ENCODE measurements around the gene SH3BGRL3.

Gene SH3BGRL3

DNA sequence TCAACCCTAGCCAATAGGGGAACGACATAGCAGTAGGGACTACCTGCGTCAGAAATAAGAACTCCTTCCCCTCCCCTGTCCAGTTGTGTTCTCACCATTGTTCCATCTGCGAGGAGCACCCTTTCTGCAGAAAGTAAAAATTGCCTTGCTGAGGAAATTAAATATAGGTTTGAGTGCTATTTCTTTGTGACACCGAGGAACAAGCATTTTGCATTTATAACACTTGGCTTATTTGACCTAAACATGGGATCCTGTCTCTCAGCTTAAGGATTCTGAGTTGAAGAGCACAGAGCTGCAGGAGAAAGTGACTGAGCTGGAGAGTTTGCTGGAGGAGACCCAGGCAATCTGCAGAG lies 10.7 kb upstream of the SH3BGRL3 start:
- no peak for DNase-seq (ENCODE audit: low spot score)
- TF ChIP-seq, protein P1, sequence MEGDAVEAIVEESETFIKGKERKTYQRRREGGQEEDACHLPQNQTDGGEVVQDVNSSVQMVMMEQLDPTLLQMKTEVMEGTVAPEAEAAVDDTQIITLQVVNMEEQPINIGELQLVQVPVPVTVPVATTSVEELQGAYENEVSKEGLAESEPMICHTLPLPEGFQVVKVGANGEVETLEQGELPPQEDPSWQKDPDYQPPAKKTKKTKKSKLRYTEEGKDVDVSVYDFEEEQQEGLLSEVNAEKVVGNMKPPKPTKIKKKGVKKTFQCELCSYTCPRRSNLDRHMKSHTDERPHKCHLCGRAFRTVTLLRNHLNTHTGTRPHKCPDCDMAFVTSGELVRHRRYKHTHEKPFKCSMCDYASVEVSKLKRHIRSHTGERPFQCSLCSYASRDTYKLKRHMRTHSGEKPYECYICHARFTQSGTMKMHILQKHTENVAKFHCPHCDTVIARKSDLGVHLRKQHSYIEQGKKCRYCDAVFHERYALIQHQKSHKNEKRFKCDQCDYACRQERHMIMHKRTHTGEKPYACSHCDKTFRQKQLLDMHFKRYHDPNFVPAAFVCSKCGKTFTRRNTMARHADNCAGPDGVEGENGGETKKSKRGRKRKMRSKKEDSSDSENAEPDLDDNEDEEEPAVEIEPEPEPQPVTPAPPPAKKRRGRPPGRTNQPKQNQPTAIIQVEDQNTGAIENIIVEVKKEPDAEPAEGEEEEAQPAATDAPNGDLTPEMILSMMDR (IDR thresholded peaks at IDR 0.05; ENCODE audit: extremely low read depth, missing control alignments): no peak

DNA sequence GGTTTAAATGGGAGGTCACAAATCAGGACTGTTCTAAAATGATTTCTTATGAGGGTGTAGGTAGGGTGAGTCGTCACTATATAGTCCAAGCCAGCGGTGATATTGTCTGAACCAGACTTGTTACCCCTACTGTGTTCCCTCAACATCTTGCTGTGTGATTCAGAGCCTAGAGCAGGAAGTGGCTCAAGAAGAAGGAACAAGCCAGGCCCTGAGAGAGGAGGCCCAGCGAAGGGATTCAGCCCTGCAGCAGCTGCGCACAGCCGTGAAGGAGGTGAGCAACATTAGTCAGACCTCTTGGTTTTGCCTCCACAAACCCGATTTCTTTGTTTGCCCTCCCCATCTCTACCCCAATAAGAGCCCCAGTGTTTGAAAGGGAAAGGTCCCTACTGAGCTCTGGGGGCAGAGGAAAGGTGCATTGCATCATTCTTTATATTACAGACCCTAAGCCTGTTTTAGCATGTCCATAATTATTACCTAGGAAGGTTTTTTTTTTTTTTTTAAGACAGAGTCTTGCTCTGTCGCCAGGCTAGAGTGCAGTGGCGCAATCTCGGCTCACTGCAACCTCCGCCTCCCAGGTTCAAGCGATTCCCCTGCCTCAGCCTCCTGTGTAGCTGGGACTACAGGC lies 5.0 kb upstream of the SH3BGRL3 start:
- TF ChIP-seq, protein P1 (IDR thresholded peaks at IDR 0.05; ENCODE audit: extremely low read depth, missing control alignments): no peak
- no peak for DNase-seq (ENCODE audit: low spot score)

DNA sequence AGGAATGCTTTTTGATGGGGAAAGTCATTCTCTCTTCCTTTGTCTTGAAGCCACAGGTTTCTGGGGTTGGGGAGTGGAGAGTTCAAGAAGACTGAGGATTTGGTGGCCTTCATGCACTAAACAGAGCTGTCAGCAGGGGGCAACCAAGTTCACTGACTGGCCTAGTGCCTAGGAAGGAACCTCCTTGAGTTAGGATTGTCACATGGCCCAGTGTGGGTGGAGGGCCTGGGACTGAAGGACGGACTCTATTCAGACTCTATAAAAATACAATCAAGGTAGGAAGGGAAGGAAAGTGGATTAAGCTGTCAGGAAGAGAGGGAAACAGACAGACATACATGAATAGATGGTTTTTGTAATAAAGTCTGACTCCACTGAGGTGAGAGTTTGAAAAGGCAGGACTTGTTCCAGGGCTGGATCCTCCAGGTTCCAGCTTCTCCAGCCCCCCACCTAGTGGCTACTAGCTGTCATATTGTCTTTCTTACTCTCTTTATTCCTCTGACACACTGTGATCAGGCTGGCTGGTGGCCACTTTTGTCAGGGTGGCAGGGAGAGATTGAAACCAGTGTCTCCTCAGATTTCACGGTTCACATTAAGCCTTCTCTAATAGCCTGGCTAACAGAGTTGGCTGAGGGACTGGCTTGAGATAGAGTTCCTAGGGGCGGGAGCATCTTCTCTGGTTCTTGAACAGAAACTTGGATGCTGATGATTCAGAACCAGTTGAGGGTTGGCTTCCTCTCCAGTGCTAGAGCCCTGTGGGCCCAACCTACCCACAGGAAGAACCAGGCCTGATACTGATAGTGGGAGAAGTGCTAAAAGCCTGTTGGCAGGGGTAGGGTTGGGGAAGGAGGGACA lies 4.1 kb upstream of the SH3BGRL3 start:
- TF ChIP-seq, protein P1 (IDR thresholded peaks at IDR 0.05; ENCODE audit: extremely low read depth, missing control alignments): peak; percentile 85
- peak; percentile 80 for DNase-seq (ENCODE audit: low spot score)

DNA sequence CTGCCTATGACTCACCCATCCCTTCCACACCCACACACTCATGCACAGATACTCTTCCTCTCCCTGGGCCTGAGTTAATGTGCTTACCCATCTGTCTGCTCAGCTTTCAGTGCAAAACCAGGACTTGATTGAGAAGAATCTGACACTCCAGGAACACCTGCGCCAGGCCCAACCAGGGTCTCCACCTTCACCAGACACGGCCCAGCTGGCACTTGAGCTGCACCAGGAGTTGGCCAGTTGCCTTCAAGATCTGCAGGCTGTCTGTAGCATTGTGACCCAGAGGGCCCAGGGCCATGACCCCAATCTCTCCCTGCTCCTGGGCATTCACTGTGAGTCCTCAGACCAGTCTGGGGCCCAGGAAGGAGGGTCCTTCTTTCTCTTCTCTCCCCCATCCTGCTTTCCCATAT lies 3.5 kb upstream of the SH3BGRL3 start:
- DNase-seq (ENCODE audit: low spot score): peak; percentile 36

DNA sequence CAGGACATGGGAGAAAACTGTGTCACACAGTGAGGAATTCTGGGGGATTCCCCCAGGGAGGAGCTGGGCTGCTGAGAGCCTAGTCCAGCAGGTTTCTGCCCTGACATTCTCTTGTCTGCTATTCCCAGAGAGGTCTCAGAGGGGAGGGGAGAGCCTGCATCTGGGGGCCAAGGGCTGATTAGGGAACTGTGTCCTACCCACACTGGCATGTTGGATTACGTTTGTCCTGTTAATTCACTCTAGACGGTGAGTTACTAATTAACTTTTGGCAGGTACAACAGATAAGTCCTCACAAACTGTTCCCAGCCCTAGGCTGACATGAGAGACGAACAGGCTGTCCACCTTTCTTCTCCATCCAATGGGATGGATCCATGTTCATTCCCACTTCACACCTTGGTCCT lies 2.6 kb upstream of the SH3BGRL3 start:
- TF ChIP-seq, protein P1 (IDR thresholded peaks at IDR 0.05; ENCODE audit: extremely low read depth, missing control alignments): no peak
- DNase-seq (ENCODE audit: low spot score): no peak

More for the DNA sequence above, 3.5 kb upstream of the SH3BGRL3 start:
- TF ChIP-seq, protein P1 (IDR thresholded peaks at IDR 0.05; ENCODE audit: extremely low read depth, missing control alignments): no peak

DNA sequence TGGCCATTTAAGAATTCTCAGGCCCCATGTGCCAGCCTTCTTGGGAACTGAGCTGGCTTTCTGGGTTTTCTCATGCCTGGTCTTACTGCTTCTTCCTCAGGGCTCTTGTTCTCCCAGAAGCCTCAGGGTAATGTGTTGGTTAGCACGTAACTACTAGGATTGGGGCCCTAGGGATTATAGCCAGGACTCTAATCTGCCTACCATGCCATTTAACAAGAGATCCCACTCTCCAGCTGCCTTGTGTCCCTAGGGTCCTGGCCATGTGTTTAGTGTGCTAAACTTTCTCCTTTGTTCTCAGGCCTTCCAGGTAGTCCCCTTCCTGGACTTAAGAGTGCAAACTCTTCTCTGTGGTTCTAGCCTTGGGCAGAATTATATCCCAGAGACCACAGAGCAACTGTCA lies 2.2 kb upstream of the SH3BGRL3 start:
- no peak for DNase-seq (ENCODE audit: low spot score)
- TF ChIP-seq, protein P1 (IDR thresholded peaks at IDR 0.05; ENCODE audit: extremely low read depth, missing control alignments): no peak

DNA sequence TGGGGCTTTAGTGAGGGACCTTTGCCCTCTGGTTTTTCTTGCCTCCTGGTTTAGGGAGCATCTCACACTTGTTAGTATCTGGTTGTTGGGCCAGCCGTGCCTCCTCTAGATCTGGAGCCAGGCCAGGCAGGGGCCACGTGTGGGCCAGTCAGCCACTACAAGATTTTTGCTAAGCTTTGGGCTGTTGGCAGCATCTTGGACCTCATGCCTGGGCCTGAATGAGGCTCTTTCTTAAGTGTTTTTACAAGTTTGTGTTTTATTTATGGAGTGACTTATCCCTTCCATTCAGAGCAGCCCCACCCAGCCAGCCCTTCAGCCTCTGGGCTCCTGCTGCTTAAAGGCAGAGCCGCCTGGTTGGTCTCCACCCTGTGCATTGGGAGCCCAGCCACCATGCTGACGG lies 1.6 kb upstream of the SH3BGRL3 start:
- TF ChIP-seq, protein P1 (IDR thresholded peaks at IDR 0.05; ENCODE audit: extremely low read depth, missing control alignments): no peak
- no peak for DNase-seq (ENCODE audit: low spot score)

Measured in GM20000 (cell line).